Neutrophil (primary cell): Measurements from ENCODE around the gene TAPBPL.

Experiments
- H3K27ac ChIP-seq: fragments of 200-600 bp; sonication (generic); 2 replicates; pipeline ENCODE4 v1.5.1; 2016; ENCODE audit warnings: mild to moderate bottlenecking, moderate library complexity
- H3K27me3 ChIP-seq: fragments of 200-600 bp; sonication (generic); 2 replicates; pipeline ENCODE4 v1.6.0; 2016; ENCODE audit warnings: mild to moderate bottlenecking
- H3K36me3 ChIP-seq: fragments of 200-600 bp; sonication (generic); 2 replicates; pipeline ENCODE4 v1.5.1; 2017
- H3K4me1 ChIP-seq, 2 experiments: fragments of 200-600 bp in 1 of 2; sonication (generic) in 1 of 2; 1 replicate in 1 of 2; 2 replicates in 1 of 2; pipeline versions ENCODE4 v1.5.1 to v1.6.1; 2013 to 2016; ENCODE audit warnings: low read depth in 1 of 2, low read length in 1 of 2, mild to moderate bottlenecking in 1 of 2, moderate library complexity in 1 of 2; ENCODE audit not compliant: control insufficient read depth in 1 of 2, insufficient read depth in 1 of 2
- H3K4me3 ChIP-seq, 2 experiments: fragments of 200-600 bp in 1 of 2; sonication (generic) in 1 of 2; 1 replicate in 1 of 2; 2 replicates in 1 of 2; pipeline ENCODE4 v1.5.1; 2013 to 2016; ENCODE audit warnings: low read depth in 1 of 2, low read length in 1 of 2, mild to moderate bottlenecking in 1 of 2, moderate library complexity in 1 of 2
- H3K9me3 ChIP-seq: fragments of 200-600 bp; sonication (generic); 2 replicates; pipeline ENCODE4 v1.5.1; 2016
- CTCF ChIP-seq: fragments of 200-600 bp; sonication (generic); IDR thresholded peaks from 2 replicates; pipeline ENCODE4 v1.5.1; 2016; ENCODE audit warnings: antibody characterized with exemption

The TAPBPL gene

GRCh38 chr12:6440391-6440790 is 11.5 kb upstream of the TAPBPL start:
- no peaks in the 10 kb centered on the region for H3K9me3 ChIP-seq
- H3K4me3 ChIP-seq: no peak overlapping the region
- no peak overlapping the region for H3K27ac ChIP-seq
- no peaks in the 10 kb centered on the region for H3K27me3 ChIP-seq
- TF ChIP-seq CTCF: no peak
- H3K36me3 ChIP-seq: no peaks in the 10 kb centered on the region
- no peaks in the 10 kb centered on the region for H3K4me1 ChIP-seq

GRCh38 chr12:6442836-6443235 is 9.0 kb upstream of the TAPBPL start:
- no peaks in the 10 kb centered on the region for H3K9me3 ChIP-seq
- no peaks in the 10 kb centered on the region for H3K36me3 ChIP-seq
- no peaks in the 10 kb centered on the region for H3K4me1 ChIP-seq
- H3K27me3 ChIP-seq: no peaks in the 10 kb centered on the region
- H3K27ac ChIP-seq: no peak overlapping the region
- TF ChIP-seq CTCF: no peak
- no peak overlapping the region for H3K4me3 ChIP-seq

GRCh38 chr12:6443361-6443983 is 8.4 kb upstream of the TAPBPL start:
- TF ChIP-seq CTCF: no peak
- Histone ChIP-seq H3K27me3 (no peaks in the 10 kb centered on the region), H3K36me3 (no peaks in the 10 kb centered on the region), H3K4me3 (no peak overlapping the region), H3K9me3 (no peaks in the 10 kb centered on the region), H3K4me1 (no peaks in the 10 kb centered on the region), H3K27ac (no peak overlapping the region)

GRCh38 chr12:6444031-6444430 is 7.8 kb upstream of the TAPBPL start:
- Histone ChIP-seq H3K4me3 (no peak overlapping the region), H3K36me3 (no peaks in the 10 kb centered on the region), H3K4me1 (no peaks in the 10 kb centered on the region), H3K9me3 (no peaks in the 10 kb centered on the region), H3K27me3 (no peaks in the 10 kb centered on the region), H3K27ac (no peak overlapping the region)
- TF ChIP-seq CTCF: no peak

GRCh38 chr12:6444704-6445688 is 6.8 kb upstream of the TAPBPL start, which contains the start of gene CD27:
Gene CD27 (plus strand): TSS chr12:6444955. CDS start chr12:6445096, 141 bp downstream.
- H3K27ac ChIP-seq: no peak within 1 kb of the TSS
- H3K4me1 ChIP-seq: no peaks in the 10 kb centered on the region
- H3K27me3 ChIP-seq: no peaks in the 10 kb centered on the region
- no peaks in the 10 kb centered on the region for H3K9me3 ChIP-seq
- TF ChIP-seq CTCF: no peak
- H3K36me3 ChIP-seq: no peaks in the 10 kb centered on the region
- H3K4me3 ChIP-seq: no peak within 1 kb of the TSS
